Gastroesophageal sphincter (tissue), 3 donors: ENCODE results near the gene SLC25A21.

Experiments used
- EP300 ChIP-seq: sonication (generic); formaldehyde crosslinking; IDR thresholded peaks from one replicate; pipeline ENCODE4 v1.6.1; 2017; ENCODE audit warnings: antibody characterized with exemption, mild to moderate bottlenecking
- POLR2A ChIP-seq, 2 donors: fragments of 450-650 bp; IDR thresholded peaks; one replicate each; pipeline ENCODE4 v1.6.1; 2017; ENCODE audit warnings: antibody characterized with exemption in 2 of 2, mild to moderate bottlenecking in 2 of 2, moderate library complexity in 1 of 2
- POLR2AphosphoS5 ChIP-seq: sonication (generic); formaldehyde crosslinking; IDR thresholded peaks from one replicate; pipeline ENCODE4 v1.6.1; 2017; ENCODE audit warnings: antibody characterized with exemption
- TF ChIP-seq, protein P1 (sequence below), 4 experiments: fragments of 200-600 bp in 2 of 4; fragments of 450-650 bp in 2 of 4; sonication (generic) in 1 of 4; IDR thresholded peaks; one replicate each; pipeline ENCODE4 v1.5.1; 2017 to 2019; ENCODE audit warnings: antibody characterized with exemption in 4 of 4, mild to moderate bottlenecking in 2 of 4, moderate library complexity in 2 of 4

GRCh38 chr14:36662543-36663403, 509.6 kb downstream of the SLC25A21 start:
- TF ChIP-seq EP300 = no peak
- TF ChIP-seq, protein P1, sequence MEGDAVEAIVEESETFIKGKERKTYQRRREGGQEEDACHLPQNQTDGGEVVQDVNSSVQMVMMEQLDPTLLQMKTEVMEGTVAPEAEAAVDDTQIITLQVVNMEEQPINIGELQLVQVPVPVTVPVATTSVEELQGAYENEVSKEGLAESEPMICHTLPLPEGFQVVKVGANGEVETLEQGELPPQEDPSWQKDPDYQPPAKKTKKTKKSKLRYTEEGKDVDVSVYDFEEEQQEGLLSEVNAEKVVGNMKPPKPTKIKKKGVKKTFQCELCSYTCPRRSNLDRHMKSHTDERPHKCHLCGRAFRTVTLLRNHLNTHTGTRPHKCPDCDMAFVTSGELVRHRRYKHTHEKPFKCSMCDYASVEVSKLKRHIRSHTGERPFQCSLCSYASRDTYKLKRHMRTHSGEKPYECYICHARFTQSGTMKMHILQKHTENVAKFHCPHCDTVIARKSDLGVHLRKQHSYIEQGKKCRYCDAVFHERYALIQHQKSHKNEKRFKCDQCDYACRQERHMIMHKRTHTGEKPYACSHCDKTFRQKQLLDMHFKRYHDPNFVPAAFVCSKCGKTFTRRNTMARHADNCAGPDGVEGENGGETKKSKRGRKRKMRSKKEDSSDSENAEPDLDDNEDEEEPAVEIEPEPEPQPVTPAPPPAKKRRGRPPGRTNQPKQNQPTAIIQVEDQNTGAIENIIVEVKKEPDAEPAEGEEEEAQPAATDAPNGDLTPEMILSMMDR (IDR thresholded peaks at IDR 0.05) = no peak
- TF ChIP-seq POLR2A (IDR thresholded peaks at IDR 0.05) = no peak
- no peak for TF ChIP-seq POLR2AphosphoS5
